Measurements from ENCODE around the gene DIS3L2.

- no peak for TF ChIP-seq POLR2A (IDR thresholded peaks at IDR 0.05; ENCODE audit: low read depth, low read length)
- no peak for TF ChIP-seq RFX5 (IDR thresholded peaks at IDR 0.05; ENCODE audit: low read depth, low read length)
- TF ChIP-seq FOS (IDR thresholded peaks at IDR 0.05; ENCODE audit: low read depth, low read length), result no peak
- no peak for TF ChIP-seq SMC3 (IDR thresholded peaks at IDR 0.05; ENCODE audit: low read depth, low read length)
- TF ChIP-seq CTCF (conservative IDR thresholded peaks at IDR 0.05; ENCODE audit: low read depth, low read length), result no peak
- no peak for TF ChIP-seq USF2 (IDR thresholded peaks at IDR 0.05; ENCODE audit: low read depth, low read length)
- TF ChIP-seq RCOR1 (IDR thresholded peaks at IDR 0.05; ENCODE audit: insufficient replicate concordance, low read length), result no peak
- no peak for TF ChIP-seq CHD1 (IDR thresholded peaks at IDR 0.05; ENCODE audit: low read depth, low read length)
- no peak for TF ChIP-seq MAZ (IDR thresholded peaks at IDR 0.05; ENCODE audit: borderline replicate concordance, low read depth, low read length)
- TF ChIP-seq CEBPB (IDR thresholded peaks at IDR 0.05; ENCODE audit: low read depth, low read length), result no peak
- no peak for TF ChIP-seq BHLHE40 (IDR thresholded peaks at IDR 0.05; ENCODE audit: low read depth, low read length)
- TF ChIP-seq MAFK (IDR thresholded peaks at IDR 0.05; ENCODE audit: low read depth, low read length), result no peak
- TF ChIP-seq RAD21 (IDR thresholded peaks at IDR 0.05; ENCODE audit: low read length), result no peak
These were observed 82.5 kb downstream of the DIS3L2 start for GRCh38 chr2:232043966-232044365.
